ENCODE measurements around the gene FARP1. TPM values are rescaled to one million over a fixed set of nuclear protein-coding genes. Genes with fewer than 3 reads are reported as not detected.

Gene FARP1
- total RNA-seq, 1 experiment from 2014 or later: 96.6 TPM

DNA sequence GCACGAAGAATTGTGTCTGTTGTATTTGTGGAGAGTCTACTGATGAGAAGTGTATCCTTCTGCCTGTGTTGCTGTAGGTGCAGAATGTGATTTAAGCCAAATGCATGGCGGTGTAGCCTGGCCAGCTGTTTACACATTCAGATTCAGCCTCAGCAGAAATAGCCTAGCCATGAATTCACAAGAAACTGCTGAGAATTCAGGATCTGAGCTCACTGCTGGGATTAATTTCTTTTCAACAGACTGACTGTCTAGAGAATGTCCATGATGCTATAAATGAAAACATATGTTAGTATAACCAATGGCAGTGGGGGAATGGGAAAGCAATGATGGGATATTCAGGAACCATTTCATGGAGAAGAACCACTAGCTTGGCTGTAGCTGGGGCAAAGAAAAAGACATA is 111.6 kb downstream of the FARP1 start:
- CTCF ChIA-PET: no interaction called here
- H3K9me3 Mint-ChIP-seq: no peaks in the 10 kb centered on the region
- peak overlapping the region; percentile 71; the same call in 1 of the 2 replicates for H3K27ac Mint-ChIP-seq
- ATAC-seq (no peak), DNase-seq (ENCODE audit: low spot score) (no peak)
- H3K4me3 Mint-ChIP-seq: no peak overlapping the region
- H3K27me3 Mint-ChIP-seq (ENCODE audit: low read depth): no peaks in the 10 kb centered on the region
- POLR2A ChIA-PET: no interaction called here
- no peaks in the 10 kb centered on the region for H3K36me3 Mint-ChIP-seq
- H3K4me1 Mint-ChIP-seq: peaks cover 23% of the 10 kb centered on the region
- no peak for TF ChIP-seq FOXJ3 (CRISPR knock-in tag; IDR thresholded peaks at IDR 0.05; ENCODE audit: borderline replicate concordance)
- no peak for TF ChIP-seq CREB1 (CRISPR knock-in tag; IDR thresholded peaks at IDR 0.05)
- TF ChIP-seq SMAD3 (CRISPR knock-in tag; IDR thresholded peaks at IDR 0.05; ENCODE audit: borderline replicate concordance): no peak
- no peak for TF ChIP-seq USF1 (CRISPR knock-in tag; IDR thresholded peaks at IDR 0.05)
- TF ChIP-seq, protein P1, sequence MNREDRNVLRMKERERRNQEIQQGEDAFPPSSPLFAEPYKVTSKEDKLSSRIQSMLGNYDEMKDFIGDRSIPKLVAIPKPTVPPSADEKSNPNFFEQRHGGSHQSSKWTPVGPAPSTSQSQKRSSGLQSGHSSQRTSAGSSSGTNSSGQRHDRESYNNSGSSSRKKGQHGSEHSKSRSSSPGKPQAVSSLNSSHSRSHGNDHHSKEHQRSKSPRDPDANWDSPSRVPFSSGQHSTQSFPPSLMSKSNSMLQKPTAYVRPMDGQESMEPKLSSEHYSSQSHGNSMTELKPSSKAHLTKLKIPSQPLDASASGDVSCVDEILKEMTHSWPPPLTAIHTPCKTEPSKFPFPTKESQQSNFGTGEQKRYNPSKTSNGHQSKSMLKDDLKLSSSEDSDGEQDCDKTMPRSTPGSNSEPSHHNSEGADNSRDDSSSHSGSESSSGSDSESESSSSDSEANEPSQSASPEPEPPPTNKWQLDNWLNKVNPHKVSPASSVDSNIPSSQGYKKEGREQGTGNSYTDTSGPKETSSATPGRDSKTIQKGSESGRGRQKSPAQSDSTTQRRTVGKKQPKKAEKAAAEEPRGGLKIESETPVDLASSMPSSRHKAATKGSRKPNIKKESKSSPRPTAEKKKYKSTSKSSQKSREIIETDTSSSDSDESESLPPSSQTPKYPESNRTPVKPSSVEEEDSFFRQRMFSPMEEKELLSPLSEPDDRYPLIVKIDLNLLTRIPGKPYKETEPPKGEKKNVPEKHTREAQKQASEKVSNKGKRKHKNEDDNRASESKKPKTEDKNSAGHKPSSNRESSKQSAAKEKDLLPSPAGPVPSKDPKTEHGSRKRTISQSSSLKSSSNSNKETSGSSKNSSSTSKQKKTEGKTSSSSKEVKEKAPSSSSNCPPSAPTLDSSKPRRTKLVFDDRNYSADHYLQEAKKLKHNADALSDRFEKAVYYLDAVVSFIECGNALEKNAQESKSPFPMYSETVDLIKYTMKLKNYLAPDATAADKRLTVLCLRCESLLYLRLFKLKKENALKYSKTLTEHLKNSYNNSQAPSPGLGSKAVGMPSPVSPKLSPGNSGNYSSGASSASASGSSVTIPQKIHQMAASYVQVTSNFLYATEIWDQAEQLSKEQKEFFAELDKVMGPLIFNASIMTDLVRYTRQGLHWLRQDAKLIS (CRISPR knock-in tag; IDR thresholded peaks at IDR 0.05; ENCODE audit: borderline replicate concordance): no peak
- TF ChIP-seq ZNF671 (CRISPR knock-in tag; IDR thresholded peaks at IDR 0.05): no peak
- TF ChIP-seq, protein P2, sequence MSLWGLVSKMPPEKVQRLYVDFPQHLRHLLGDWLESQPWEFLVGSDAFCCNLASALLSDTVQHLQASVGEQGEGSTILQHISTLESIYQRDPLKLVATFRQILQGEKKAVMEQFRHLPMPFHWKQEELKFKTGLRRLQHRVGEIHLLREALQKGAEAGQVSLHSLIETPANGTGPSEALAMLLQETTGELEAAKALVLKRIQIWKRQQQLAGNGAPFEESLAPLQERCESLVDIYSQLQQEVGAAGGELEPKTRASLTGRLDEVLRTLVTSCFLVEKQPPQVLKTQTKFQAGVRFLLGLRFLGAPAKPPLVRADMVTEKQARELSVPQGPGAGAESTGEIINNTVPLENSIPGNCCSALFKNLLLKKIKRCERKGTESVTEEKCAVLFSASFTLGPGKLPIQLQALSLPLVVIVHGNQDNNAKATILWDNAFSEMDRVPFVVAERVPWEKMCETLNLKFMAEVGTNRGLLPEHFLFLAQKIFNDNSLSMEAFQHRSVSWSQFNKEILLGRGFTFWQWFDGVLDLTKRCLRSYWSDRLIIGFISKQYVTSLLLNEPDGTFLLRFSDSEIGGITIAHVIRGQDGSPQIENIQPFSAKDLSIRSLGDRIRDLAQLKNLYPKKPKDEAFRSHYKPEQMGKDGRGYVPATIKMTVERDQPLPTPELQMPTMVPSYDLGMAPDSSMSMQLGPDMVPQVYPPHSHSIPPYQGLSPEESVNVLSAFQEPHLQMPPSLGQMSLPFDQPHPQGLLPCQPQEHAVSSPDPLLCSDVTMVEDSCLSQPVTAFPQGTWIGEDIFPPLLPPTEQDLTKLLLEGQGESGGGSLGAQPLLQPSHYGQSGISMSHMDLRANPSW (CRISPR knock-in tag; conservative IDR thresholded peaks at IDR 0.05; ENCODE audit: low read depth): no peak
- TF ChIP-seq MXD4 (CRISPR knock-in tag; IDR thresholded peaks at IDR 0.05; ENCODE audit: borderline replicate concordance): no peak
- no peak for TF ChIP-seq CDX4 (CRISPR knock-in tag; IDR thresholded peaks at IDR 0.05; ENCODE audit: borderline replicate concordance)
- TF ChIP-seq ZNF281 (CRISPR knock-in tag; IDR thresholded peaks at IDR 0.05): no peak
- TF ChIP-seq ERG (CRISPR knock-in tag; IDR thresholded peaks at IDR 0.05): no peak
- TF ChIP-seq, protein P3, sequence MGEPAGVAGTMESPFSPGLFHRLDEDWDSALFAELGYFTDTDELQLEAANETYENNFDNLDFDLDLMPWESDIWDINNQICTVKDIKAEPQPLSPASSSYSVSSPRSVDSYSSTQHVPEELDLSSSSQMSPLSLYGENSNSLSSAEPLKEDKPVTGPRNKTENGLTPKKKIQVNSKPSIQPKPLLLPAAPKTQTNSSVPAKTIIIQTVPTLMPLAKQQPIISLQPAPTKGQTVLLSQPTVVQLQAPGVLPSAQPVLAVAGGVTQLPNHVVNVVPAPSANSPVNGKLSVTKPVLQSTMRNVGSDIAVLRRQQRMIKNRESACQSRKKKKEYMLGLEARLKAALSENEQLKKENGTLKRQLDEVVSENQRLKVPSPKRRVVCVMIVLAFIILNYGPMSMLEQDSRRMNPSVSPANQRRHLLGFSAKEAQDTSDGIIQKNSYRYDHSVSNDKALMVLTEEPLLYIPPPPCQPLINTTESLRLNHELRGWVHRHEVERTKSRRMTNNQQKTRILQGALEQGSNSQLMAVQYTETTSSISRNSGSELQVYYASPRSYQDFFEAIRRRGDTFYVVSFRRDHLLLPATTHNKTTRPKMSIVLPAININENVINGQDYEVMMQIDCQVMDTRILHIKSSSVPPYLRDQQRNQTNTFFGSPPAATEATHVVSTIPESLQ (CRISPR knock-in tag; IDR thresholded peaks at IDR 0.05): no peak
- TF ChIP-seq KAT7 (CRISPR knock-in tag; IDR thresholded peaks at IDR 0.05; ENCODE audit: borderline replicate concordance): no peak
- no peak for TF ChIP-seq AR (CRISPR knock-in tag; IDR thresholded peaks at IDR 0.05)
- TF ChIP-seq ZNF219 (CRISPR knock-in tag; IDR thresholded peaks at IDR 0.05; ENCODE audit: borderline replicate concordance): no peak
- TF ChIP-seq FOXK1 (CRISPR knock-in tag; IDR thresholded peaks at IDR 0.05): no peak
- no peak for TF ChIP-seq ETV6 (CRISPR knock-in tag; IDR thresholded peaks at IDR 0.05)

All from WTC11 (cell line).